GM12878 (cell line): ENCODE results near the gene AFAP1. TPM values are rescaled to one million over a fixed set of nuclear protein-coding genes. Genes with fewer than 3 reads are reported as not detected.

ENCODE experiments used
- BCLAF1 ChIP-seq: fragments of 450-650 bp; IDR thresholded peaks from 2 replicates; pipeline ENCODE4 v1.6.1; 2017; ENCODE audit warnings: antibody characterized with exemption, mild to moderate bottlenecking, moderate library complexity
- CBX3 ChIP-seq: fragments of 200-600 bp; sonication (generic); IDR thresholded peaks from 2 replicates; pipeline ENCODE4 v1.6.1; 2016; ENCODE audit warnings: low read depth, borderline replicate concordance
- CHD4 ChIP-seq: fragments of 200-600 bp; sonication (generic); IDR thresholded peaks from 2 replicates; pipeline ENCODE4 v1.6.1; 2016; ENCODE audit warnings: mild to moderate bottlenecking
- E4F1 ChIP-seq: fragments of 450-650 bp; IDR thresholded peaks from 2 replicates; pipeline ENCODE4 v1.6.1; 2018; ENCODE audit warnings: borderline replicate concordance, mild to moderate bottlenecking; ENCODE audit not compliant: partially characterized antibody
- GATAD2B ChIP-seq: fragments of 450-650 bp; conservative IDR thresholded peaks from 2 replicates; pipeline ENCODE4 v1.6.1; 2017; ENCODE audit warnings: low read depth, mild to moderate bottlenecking, moderate library complexity
- MTA2 ChIP-seq: fragments of 450-650 bp; IDR thresholded peaks from 2 replicates; pipeline ENCODE4 v1.6.1; 2016; ENCODE audit warnings: low read depth, mild to moderate bottlenecking, moderate library complexity
- MYC ChIP-seq: IDR thresholded peaks from 2 replicates; pipeline ENCODE4 v1.6.1; 2011; ENCODE audit warnings: mild to moderate bottlenecking, low read length, moderate library complexity, inconsistent platforms; ENCODE audit not compliant: insufficient read depth, insufficient replicate concordance, insufficient read length, severe bottlenecking
- PAX8 ChIP-seq: fragments of 450-650 bp; IDR thresholded peaks from 2 replicates; pipeline ENCODE4 v1.6.1; 2017; ENCODE audit warnings: mild to moderate bottlenecking, moderate library complexity
- POLR2AphosphoS5 ChIP-seq: IDR thresholded peaks from 2 replicates; pipeline ENCODE4 v1.6.1; 2011; ENCODE audit warnings: mild to moderate bottlenecking, low read length, inconsistent platforms
- SUPT20H ChIP-seq: IDR thresholded peaks from 2 replicates; pipeline ENCODE4 v1.6.1; 2011; ENCODE audit warnings: low read depth, mild to moderate bottlenecking, low read length, moderate library complexity, borderline replicate concordance; ENCODE audit not compliant: control insufficient read depth
- ZBTB33 ChIP-seq: fragments of 450-650 bp; IDR thresholded peaks from 2 replicates; pipeline ENCODE4 v1.6.1; 2017; ENCODE audit warnings: mild to moderate bottlenecking
- ZNF217 ChIP-seq: fragments of 450-650 bp; IDR thresholded peaks from 2 replicates; pipeline ENCODE4 v1.6.1; 2017; ENCODE audit warnings: antibody characterized with exemption, mild to moderate bottlenecking
- ZNF384 ChIP-seq: IDR thresholded peaks from 2 replicates; pipeline ENCODE4 v1.6.1; 2012; ENCODE audit warnings: low read depth, mild to moderate bottlenecking, low read length, improper control_type of control experiment, borderline replicate concordance
- ZZZ3 ChIP-seq: IDR thresholded peaks from 2 replicates; pipeline ENCODE4 v1.6.1; 2011; ENCODE audit warnings: low read depth; ENCODE audit not compliant: control insufficient read depth, insufficient read length
- polyA plus RNA-seq, 11 experiments: library from polyadenylated mRNA; depleted of rRNA in 4 of 11; unstranded in 6 of 11; stranded (reverse) in 5 of 11; fragments of >200 nt; fragmentation: Nextera tagmentation in 4 of 11; fragmentation: Illumina TruSeq in 1 of 11; extraction: Ambion mirVana in 4 of 11; extraction: Trizol in 1 of 11; gene quantifications; 1 replicate in 1 of 11; 2 replicates in 10 of 11; pipeline versions ENCODE4 v1.2.1 to v1.2.3, GENCODE V29; 2011 to 2016; ENCODE audit warnings: inconsistent platforms in 2 of 11, missing spikeins in 2 of 11, low read depth in 1 of 11
- total RNA-seq, 4 experiments: library from RNA; depleted of rRNA in 3 of 4; stranded (reverse); fragments of >200 nt in 3 of 4; fragmentation: Illumina TruSeq in 1 of 4; extraction: Trizol in 1 of 4; gene quantifications; 2 replicates each; pipeline versions ENCODE4 v1.2.1 to v1.2.3, GENCODE V29; 2013 to 2021
- TF ChIP-seq, protein P1 (sequence below): IDR thresholded peaks from 2 replicates; pipeline ENCODE4 v1.6.1; 2011; ENCODE audit warnings: borderline replicate concordance, low read depth, mild to moderate bottlenecking, moderate library complexity, low read length; ENCODE audit not compliant: insufficient read depth, poor library complexity, severe bottlenecking

Gene AFAP1
- total and polyA plus RNA-seq, 10 of the 15 experiments (the other 5 are each of a cell fraction or from before 2014, with no cell fraction given) = 0.02 to 0.23 (median 0.09) TPM; not detected in 1

- TF ChIP-seq ZZZ3 (no peak), ZNF384 (no peak), PAX8 (no peak), ZBTB33 (no peak), CBX3 (no peak), CHD4 (no peak), ZNF217 (no peak), E4F1 (no peak), GATAD2B (no peak), POLR2AphosphoS5 (no peak), MTA2 (no peak), MYC (no peak), SUPT20H (no peak), BCLAF1 (no peak)
- TF ChIP-seq, protein P1, sequence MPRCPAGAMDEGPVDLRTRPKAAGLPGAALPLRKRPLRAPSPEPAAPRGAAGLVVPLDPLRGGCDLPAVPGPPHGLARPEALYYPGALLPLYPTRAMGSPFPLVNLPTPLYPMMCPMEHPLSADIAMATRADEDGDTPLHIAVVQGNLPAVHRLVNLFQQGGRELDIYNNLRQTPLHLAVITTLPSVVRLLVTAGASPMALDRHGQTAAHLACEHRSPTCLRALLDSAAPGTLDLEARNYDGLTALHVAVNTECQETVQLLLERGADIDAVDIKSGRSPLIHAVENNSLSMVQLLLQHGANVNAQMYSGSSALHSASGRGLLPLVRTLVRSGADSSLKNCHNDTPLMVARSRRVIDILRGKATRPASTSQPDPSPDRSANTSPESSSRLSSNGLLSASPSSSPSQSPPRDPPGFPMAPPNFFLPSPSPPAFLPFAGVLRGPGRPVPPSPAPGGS = peak; percentile 83
These were observed 167.8 kb downstream of the AFAP1 start (continued) for GRCh38 chr4:7771541-7772507.
